ENCODE data around the gene EPHB3.

The EPHB3 gene

DNA sequence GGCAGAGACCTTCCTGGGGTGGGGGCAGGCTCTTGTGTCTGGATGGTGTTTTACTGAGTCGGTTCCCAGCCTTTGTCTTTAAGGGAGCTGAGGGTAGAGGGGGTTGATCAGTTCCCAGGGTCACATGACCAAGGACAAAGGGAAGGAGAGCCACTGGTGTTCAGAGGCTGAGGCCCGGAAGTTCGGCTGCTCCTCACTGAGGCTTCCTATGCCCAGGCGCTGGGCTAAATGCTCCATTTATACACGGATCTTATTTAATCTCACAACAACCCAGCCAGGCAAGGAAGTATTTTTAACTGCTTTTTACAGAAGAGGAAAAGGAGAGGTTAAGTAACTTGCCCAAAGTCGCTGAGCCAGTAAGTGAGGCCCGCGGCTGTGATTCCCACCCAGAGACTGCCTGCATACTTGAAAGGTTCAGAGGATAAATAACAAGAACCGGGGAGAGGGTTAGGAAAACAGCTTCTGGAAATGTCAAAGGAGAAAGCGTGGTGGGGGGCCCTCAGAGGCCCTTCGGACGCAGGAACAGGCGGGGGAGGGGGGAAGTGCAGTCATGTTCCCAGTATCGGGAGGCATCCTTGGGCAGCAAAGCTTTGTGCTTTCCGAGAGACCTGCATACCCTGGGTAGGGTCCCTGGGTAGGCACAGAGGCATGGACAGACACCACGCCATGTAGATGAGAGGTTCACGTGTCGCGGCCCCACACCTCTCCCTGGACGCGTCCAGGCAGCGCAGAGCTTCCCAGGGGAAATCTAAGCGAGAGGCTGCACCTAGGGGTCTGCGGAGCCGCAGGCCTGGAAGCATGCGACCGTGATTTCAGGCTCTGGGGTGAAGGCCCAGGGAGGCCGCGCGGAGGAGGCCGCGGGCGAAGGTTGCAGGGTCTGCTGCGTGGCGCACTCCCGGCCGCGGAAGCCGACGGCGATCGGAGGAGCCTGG, 21.3 kb downstream of the EPHB3 start:
- DNase-seq, result no peak

DNA sequence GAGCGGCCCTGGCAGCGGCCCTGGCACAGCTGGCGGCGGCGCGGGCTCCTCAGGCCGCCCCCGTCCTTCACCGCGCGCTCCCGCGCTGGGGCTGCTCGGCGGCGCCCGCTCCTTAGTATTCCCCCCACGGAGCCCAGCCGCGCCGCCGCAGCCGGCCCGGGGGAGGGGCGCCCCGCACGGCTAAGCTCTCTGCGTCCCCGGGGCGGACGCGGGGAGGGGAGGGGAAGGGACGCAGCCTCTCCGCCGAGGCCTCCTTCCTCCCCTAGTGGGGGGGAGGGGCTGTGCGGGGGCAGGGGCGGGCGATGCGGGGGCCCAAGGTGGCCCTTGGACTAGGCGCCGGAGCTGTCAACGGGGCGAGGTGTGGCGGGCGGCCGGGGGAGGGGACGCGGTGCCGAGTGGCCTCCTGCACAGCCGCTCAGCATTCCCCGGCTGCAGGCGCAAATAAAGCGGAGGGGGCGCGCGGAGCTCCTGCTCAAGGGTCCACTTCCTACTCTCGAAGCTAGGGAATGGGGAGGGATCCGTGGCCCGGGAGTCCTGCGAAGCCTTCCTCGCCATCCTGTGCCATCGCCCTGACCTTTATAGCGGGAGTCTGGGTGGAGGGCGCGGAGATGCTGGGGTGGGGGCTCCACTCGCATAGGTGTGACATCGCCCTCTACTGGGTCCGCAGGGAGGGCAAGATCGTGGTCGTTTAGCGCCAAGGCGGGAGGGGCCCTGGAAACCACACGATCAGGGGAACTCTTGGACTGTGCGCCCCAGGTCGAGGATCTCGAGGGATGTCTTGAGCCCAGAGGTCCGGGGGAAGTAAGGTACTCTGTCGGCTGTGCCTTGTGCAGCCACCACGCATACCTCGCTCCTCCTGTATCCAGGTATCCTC, 22.2 kb downstream of the EPHB3 start:
- no peak for DNase-seq

DNA sequence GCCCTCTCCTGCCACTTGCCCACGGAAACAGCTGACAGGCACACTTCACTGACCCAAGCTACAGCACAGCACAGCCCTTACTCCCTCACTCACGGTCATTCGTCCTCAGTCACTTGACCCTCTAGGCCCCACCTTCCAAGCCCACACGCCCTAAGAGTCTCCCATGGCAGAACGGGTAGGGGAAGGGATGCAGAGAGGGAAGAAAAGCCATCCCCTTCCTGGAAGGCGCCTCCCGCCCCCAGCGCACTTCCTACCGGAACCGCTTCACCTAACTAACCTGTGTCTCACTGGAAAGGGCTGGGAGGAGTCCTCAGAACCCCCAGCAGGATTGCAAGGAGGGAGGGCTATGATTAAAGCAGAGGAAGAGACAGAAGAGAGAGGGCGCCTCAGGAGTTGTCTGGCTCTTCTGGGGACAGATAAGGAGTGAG, 22.9 kb downstream of the EPHB3 start:
- DNase-seq, result no peak

DNA sequence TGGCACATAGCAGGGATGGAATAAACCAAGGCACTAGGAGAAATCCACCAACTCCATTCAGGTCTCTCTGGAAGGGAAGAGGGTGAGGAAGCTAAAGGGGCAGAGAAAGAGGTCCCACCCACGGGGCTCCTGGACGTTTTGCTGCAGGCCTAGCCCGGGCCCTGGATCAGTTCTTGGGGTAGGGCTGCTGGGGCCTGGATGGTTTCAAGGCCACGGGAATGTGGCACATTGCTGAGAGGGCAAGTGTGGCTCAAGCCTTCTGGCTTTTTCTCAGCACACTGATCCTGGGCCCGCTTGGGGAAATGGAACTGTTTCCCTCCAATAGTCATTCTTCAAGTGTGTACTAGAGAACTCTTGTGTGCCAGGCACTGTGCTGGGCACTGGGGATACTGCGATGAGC, 24.0 kb downstream of the EPHB3 start:
- DNase-seq, result no peak

DNA sequence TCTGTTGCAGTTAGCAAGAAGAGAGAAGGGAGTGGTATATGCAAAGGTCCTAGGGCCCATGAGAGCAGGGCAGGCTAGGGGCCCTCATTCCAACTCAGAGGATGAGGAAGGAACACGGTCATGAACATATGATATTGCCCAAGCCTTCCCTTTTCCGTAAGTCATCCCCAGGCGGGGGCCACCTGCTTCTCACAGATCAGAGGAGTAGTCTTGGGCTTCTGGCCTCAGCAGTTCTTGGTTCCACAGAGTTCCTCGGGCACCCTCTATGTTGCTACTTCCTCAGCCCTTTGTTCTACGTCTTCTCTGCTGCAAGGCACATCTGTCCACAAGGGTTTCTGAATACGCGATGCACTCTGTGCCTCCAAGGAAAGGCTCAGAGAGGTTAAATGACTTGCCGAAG, 25.3 kb downstream of the EPHB3 start:
- DNase-seq, result no peak

DNA sequence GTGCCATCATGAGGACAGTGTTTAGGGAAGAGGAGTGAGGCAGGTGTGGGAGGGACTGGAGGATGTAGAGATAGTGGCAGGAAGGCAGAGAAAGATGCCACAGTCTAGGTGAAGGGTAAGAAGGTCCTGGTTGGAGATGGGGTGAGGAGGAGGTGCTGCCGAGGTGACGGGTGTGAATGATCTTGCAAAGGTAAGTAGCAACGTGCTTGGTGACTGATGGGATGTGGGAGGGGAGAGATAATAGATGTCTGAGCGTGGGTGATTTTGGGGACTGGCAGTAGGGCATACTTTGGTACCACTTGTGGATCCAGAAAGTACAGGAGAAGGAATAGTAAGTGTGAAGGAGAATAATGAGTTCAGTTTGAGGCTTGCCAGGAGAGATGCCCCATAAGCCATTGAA, 27.2 kb downstream of the EPHB3 start:
- DNase-seq, result no peak

DNA sequence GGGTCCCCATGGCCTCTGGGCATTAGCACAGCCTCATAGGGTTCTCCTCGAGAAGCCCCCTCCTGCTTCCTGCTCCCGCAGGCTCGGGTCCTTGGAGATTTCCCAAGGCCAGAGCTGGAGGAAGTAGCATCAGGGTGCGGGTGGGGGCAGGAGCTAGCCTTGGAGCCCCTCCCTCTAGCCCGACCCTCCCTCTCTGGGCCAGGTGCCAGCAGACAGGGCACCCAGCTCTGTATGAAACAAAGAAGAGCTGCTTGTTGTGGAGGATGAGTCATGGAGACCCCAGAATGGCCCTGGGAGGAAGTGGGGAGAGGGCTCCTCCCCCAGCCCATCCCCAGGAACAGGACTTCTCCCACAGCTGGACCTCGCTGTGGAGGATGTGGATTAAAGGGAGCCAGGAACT, 29.2 kb downstream of the EPHB3 start:
- DNase-seq, result no peak

DNA sequence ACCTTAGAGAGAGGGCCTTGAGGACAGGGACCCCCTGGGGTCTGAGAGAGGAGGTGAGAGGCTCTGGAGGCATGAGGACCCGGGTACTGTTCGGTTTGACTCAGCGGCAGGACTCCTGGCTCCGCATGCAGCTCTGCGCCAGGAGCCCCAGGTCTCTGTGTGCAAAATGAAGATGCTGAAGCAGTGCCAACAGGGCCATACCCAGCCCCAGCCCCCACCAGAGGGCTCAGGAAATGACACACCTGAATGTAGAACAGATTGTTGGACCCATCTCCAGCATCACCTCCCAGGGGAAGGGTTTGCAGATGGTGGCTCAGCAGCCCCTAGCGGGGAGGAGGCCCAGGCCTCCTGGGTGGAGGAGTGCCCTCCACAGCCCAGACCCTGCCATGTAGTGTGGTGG, 30.2 kb downstream of the EPHB3 start:
- DNase-seq, result no peak

DNA sequence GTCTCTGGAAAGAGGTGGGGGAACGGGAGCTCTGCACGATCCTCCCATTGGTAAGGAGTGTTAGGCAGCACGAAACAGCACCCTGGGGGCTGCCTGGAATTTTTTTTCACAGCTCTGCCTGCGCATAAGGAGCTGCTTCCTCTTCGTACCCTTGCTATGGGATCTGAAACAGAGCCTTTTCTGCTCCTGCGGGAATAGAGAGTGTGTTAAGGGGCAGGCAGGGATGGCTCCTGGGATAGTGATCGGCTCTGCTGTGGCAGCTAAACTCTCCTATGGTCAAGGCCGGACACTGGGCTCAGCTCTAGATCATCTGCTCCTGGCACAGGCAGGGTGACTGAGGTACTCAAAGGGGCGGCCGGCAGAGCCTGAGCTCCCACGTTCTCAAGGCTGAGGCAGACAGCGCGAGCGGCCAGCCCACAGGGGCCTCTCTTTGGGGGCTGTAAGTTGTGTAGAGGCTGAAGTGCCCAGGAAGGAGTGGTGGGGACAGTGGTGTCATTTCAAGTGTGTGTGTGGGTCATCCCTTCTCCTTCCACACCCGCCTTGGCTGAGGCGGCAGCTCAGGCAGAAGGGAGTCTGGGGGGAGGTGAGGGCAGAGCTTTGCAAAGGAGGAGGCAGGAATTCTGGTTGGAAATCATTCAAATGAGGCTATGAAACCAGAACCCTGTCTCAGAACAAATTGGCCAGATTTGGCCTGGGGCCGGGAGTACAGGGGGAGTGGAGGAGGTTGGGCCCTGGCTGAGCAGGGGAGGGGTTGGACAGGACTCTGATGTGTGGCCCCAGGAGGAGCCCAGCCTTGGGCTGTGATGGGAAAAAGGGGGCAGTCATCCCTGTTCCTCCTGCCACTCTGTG, 31.0 kb downstream of the EPHB3 start:
- DNase-seq, result no peak

DNA sequence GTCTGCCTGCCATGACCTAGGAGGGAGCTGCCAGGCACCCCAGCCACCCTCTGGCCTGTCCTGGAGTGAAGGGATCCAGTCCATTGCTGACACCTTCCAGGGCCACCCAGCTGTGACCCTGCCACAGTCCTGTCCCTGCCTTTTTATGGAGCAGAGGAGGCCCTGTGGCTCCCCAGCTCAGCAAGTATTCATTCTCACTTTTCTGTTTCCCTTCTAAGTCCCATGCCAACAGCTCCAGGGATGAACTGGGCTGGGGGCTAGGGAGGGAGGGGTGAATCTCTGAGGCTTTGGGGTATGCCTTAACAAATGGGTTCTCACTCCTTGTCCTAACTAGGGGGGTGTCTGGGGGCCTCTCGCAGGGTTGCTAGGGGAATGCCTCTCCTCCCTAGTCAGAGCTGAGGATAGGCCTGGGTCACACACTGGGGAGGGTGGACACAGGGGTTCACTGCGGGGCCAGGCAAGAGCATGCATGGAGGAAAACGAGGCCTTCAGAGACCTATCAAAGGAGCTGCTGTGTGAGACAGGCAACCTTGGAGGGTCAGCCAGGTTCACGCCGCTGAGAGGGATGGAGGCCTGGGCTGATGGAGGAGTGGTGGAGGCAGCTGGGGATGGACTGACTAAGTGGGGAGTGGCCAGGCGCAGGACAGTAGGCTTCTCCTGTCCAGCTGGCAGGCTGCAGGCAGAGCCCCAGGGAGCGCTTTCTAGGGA, 31.8 kb downstream of the EPHB3 start:
- no peak for DNase-seq

DNA sequence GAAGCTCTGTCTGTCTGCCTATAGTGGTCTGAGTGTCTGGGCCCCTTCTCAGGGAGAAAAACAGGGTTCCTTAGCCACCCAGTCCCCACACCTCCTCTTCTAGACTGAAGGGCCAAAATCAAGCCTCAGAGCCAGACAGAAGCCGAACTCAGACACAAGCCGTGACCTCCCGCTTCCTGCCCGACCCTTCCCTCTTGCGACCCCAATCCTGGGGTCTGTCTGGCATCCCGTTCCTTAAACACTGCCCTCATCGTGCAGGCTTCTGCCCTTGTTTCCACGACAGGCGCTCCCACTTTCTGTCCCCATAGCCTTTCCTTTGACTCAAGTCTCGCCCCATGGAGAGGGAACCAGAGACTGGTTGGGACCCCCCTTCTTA, 32.3 kb downstream of the EPHB3 start:
- DNase-seq, result no peak

DNA sequence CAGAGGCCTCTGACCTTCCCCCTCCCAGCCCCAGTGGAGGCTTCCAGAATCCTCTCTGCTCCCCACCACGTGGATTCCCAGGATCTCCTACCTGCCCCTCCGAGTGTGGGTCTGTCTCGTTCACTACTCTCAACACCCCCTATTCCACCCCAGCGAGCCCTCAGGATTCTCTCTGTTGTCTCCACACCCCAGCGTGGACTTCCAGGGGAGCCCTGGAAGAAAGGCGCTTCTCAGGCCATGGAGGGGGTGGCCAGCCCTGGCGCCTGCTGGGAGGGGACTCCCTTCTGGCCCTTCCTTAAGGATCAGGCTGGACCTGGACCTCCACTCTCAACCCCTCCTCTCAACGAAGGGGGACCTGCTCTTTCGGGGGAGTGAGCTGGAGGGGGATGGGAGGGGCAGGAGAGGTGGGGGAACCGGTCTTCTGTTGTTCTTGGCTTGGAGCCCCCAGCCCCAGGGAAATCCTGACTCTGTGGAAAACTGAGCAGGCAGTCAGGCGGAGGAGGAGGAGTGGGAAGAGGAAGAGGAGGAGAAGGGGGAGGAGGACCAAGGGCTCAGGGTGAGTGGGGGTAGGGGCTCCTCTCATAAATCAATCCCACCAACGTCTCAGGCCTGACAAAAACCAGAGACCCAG, 32.9 kb downstream of the EPHB3 start:
- DNase-seq, result no peak

DNA sequence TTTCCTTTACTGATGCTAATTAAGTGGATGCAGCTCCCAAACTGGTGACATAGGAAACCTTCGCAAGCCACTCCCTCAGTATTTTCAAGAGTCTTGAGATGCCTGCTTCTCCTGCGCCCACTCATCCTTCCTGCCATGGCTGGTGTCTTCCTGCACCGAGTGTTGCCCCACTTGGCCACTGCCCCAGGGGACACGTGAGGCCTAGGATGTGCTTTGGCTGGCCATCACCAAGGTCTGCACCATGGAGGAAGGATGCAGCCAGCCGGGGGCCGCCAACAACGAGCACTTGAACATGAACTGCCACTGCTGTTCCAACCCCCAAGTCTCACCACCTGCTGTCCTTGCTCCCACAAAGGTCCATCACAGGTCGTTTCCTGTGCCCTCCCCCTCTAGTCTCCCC, 34.1 kb downstream of the EPHB3 start:
- no peak for DNase-seq

DNA sequence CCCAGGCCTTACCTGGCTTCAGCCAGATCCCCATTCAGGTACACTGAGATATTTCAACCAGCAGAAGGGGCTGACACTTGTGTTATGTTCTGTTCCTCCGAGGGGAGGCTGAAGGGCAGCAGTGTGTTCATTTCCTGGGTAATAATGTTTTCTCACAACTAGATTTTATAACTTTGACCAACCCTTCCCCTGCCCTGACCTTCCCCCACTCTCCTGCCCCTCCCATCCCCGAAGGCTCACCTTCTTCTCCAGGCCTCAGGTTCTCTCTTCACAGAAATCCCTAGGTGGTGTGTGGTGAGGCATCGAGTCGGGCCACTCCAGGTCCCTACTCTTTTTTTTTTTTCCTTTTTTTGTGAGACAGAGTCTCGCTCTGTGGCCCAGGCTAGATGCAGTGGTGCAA, 34.6 kb downstream of the EPHB3 start:
- no peak for DNase-seq

DNA sequence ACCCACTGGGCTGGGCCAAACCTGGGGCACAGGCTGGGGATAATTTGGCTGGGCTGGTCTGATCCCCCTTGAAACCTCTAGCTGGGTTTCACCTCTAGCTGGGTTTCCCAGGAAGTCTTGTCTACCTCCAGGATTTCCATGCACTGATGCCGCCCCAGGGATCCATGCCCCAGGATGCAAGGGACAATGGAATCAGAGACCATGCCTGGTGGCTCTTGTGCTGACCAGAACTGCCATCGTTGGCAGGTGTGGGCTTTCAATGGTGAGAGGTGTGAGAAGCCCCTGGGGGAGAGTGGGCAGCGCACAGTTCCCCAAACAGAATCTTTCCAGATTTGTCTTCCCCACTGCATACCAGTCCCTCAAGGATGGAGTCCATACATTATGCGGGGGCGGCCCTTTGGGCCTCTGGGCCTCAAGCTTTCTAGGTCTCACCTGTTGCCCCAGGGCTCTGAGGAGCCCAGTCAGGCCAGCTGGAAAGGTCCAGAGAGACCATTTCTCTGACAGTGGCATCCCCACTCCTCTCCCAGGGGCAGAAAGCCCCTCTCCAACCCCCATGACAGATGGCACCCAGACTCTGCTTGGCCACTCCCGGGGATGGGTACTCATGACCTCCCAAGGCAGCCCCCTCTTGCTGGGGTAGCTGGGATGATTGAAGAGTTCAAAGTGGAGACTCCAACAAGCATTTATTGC, 35.4 kb downstream of the EPHB3 start:
- DNase-seq, result no peak

DNA sequence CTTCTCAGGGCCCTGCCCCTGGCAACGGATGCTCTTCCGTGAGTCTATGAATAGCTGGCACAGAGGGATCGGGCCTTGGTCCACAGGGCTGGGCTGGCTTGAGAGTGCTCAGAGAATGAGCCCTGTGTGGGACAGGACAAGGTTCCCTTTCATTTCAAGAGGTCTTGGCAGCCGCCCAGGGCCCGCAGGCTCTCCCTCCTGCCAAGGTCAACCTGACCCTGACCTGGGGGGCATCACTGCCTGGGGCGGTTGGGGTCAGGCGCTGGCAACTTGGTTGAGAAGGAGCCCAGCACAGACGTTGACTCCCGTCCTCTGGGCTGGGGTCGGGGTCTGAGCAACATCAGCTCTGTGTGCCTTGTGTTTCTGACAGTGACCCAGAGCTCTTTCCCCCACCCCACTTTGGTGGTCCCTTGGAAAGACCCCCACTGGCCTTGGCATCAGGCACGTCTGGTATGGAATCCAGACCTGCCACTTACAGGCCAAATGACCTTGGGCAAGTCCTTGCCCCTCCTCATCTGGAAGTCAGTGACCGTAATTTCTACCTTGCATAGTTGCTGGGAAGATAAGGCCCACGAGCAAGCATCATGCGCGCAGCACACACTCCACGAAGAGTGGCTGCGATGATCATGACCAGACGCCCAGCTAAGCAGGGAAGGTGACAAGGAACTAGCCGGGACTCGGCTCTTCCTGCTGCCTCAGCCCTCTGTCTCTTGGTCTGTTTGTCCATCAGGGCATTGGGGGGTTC, 36.4 kb downstream of the EPHB3 start:
- no peak for DNase-seq

DNA sequence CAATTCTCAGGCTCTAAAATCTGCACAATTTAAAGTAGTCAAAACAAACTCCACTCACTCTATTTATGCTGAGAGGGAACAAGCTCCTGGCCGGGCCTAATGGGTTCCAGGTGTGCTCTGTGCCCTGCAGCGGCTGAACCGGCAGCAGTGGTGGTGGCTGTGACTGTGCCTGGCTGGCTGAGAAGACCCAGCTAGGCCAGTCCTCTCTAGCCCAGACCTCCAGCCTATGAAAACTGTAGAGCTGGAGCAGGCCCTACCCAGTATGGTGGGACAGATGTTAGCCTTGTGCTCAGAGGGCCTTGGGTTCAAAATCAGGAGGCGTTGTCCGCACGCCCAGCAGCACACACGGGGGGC, 37.0 kb downstream of the EPHB3 start:
- DNase-seq, result no peak

DNA sequence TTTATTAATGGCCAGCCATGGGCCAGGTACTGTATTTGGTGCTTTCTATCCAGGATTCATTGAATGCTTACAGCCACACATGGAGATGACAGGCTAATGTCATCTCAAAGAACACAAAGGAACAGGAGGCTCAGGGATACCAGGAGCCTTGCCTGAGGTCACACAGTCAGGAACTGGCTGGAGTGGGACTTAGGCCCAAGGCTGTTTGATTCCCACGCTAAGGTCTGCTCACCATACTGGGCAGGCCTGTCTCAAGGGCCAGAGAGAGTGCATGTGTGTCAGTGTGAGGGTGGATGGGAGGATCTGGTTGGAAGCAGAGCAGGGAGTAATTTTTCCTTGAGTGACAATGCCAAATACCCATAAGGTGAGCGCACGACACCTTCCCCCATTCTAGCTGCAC, 37.6 kb downstream of the EPHB3 start:
- no peak for DNase-seq

DNA sequence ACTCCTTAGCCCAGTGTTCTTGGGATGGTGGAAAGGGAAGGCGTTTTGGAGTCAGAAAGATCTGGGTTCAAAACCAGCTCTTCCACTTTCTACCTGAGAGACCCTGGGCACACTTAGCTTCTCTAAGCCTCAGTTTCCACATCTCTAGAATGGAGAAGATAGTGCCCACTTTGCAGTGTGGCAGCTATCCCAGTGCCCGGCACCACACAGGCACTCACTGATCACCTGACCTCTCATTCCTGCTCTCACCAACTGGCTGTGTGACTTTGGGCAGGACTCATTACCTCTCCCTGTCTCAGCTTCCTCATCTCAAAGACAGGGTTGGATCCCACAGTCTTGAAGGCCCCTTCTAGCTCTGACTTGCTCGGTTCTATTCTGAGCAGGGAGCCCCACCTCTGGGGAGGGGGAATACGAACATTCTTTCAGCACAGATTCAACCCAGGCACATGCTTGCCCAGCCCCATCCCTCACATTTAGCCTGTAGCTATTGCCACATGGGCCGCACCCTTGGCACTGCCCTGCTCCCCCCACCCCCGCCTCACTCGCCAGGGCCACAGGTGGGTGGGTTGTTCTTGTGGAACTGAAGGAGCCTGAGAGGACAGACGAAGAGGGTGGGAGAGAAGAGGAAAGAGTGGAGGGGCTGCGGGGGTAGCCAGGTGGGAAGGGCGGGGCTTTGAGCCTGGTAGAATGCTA, 39.2 kb downstream of the EPHB3 start:
- DNase-seq, result no peak

Measured in cerebellar nuclear complex (tissue), 1 donor.